C1 segment of cervical spinal cord (tissue), 14 donors: Measurements from ENCODE around the gene ABCF2.

Source experiments
- DNase-seq, 14 donors: peaks; one replicate each; lab custom pipeline; 2025; lab: John Stamatoyannopoulos, UW

ABCF2 gene

GRCh38 chr7:151174246-151175046, 52.6 kb downstream of the ABCF2 start:
- peak in 3 of 14 donors; percentile 9 to 57 (median 11) for DNase-seq

GRCh38 chr7:151173386-151174245, 53.4 kb downstream of the ABCF2 start:
- no peak for DNase-seq

GRCh38 chr7:151172273-151173141, 54.5 kb downstream of the ABCF2 start:
- DNase-seq = peak in 13 of 14 donors; percentile 30 to 87 (median 62)

GRCh38 chr7:151168787-151169162, 58.2 kb downstream of the ABCF2 start:
- no peak for DNase-seq

- DNase-seq = peak in 2 of 14 donors; percentile 8 to 19
Measured at GRCh38 chr7:151168003-151168786, 58.8 kb downstream of the ABCF2 start.

- DNase-seq = no peak
Measured at GRCh38 chr7:151167197-151167961, 59.6 kb downstream of the ABCF2 start, which contains the start of gene GBX1. Gene GBX1 (minus strand): TSS chr7:151167694. CDS start chr7:151167548, 146 bp downstream.

GRCh38 chr7:151166629-151167196, 60.3 kb downstream of the ABCF2 start:
- DNase-seq = no peak
